PFSK-1 (cell line): ENCODE measurements around the gene WNK2.

Source experiments
- FOXP2 ChIP-seq: optimal IDR thresholded peaks from 2 replicates; pipeline ENCODE3; 2011; ENCODE audit warnings: borderline replicate concordance, control low read depth, inconsistent platforms; ENCODE audit not compliant: insufficient read depth; ENCODE audit errors: extremely low read length, extremely low read depth
- POLR2AphosphoS5 ChIP-seq: IDR thresholded peaks from 2 replicates; pipeline ENCODE4 v1.6.1; 2012; ENCODE audit warnings: low read depth, mild to moderate bottlenecking, control low read depth, low read length, moderate library complexity
- SIN3A ChIP-seq: IDR thresholded peaks from 2 replicates; pipeline ENCODE4 v1.6.1; 2012; ENCODE audit warnings: mild to moderate bottlenecking, low read length, moderate library complexity, borderline replicate concordance; ENCODE audit not compliant: insufficient read depth
- TAF1 ChIP-seq: IDR thresholded peaks from 2 replicates; pipeline ENCODE4 v1.6.1; 2012; ENCODE audit warnings: low read length, control low read depth, borderline replicate concordance; ENCODE audit not compliant: insufficient read depth
- TF ChIP-seq, protein P1 (sequence below), 2 experiments: IDR thresholded peaks; 2 replicates each; pipeline versions ENCODE4 v1.6.1 to v1.8.0; 2011 to 2012; ENCODE audit warnings: low read depth in 2 of 2, low read length in 2 of 2, control low read depth in 1 of 2, inconsistent platforms in 1 of 2, mild to moderate bottlenecking in 1 of 2, moderate library complexity in 1 of 2; ENCODE audit not compliant: insufficient read depth in 1 of 2

Gene WNK2

DNA sequence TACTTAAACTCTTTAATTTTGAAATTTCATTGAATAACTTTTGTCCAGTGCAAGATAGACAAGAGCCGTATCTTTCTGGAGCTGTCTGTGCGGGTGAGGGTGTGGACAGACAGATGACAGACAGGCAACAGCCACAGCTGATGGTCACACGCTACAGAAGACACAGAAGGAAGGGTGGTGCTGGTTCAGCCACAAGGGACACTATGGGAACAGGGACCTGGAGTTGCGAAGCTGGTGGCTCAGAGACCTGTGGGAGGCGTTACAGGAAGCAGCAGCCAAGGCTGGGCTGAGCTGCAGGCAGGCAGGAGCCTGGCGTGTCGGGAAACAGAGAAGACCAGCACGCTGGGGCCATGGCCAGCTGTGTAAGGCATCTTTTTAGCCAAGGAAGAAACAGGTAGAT lies 104.4 kb downstream of the WNK2 start:
- TF ChIP-seq SIN3A (no peak), TAF1 (no peak), POLR2AphosphoS5 (no peak), FOXP2 (no peak)
- TF ChIP-seq, protein P1, sequence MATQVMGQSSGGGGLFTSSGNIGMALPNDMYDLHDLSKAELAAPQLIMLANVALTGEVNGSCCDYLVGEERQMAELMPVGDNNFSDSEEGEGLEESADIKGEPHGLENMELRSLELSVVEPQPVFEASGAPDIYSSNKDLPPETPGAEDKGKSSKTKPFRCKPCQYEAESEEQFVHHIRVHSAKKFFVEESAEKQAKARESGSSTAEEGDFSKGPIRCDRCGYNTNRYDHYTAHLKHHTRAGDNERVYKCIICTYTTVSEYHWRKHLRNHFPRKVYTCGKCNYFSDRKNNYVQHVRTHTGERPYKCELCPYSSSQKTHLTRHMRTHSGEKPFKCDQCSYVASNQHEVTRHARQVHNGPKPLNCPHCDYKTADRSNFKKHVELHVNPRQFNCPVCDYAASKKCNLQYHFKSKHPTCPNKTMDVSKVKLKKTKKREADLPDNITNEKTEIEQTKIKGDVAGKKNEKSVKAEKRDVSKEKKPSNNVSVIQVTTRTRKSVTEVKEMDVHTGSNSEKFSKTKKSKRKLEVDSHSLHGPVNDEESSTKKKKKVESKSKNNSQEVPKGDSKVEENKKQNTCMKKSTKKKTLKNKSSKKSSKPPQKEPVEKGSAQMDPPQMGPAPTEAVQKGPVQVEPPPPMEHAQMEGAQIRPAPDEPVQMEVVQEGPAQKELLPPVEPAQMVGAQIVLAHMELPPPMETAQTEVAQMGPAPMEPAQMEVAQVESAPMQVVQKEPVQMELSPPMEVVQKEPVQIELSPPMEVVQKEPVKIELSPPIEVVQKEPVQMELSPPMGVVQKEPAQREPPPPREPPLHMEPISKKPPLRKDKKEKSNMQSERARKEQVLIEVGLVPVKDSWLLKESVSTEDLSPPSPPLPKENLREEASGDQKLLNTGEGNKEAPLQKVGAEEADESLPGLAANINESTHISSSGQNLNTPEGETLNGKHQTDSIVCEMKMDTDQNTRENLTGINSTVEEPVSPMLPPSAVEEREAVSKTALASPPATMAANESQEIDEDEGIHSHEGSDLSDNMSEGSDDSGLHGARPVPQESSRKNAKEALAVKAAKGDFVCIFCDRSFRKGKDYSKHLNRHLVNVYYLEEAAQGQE (IDR thresholded peaks at IDR 0.05; ENCODE audit: insufficient read depth in 1 of 2, low read depth in 2 of 2, low read length in 2 of 2): no peak

DNA sequence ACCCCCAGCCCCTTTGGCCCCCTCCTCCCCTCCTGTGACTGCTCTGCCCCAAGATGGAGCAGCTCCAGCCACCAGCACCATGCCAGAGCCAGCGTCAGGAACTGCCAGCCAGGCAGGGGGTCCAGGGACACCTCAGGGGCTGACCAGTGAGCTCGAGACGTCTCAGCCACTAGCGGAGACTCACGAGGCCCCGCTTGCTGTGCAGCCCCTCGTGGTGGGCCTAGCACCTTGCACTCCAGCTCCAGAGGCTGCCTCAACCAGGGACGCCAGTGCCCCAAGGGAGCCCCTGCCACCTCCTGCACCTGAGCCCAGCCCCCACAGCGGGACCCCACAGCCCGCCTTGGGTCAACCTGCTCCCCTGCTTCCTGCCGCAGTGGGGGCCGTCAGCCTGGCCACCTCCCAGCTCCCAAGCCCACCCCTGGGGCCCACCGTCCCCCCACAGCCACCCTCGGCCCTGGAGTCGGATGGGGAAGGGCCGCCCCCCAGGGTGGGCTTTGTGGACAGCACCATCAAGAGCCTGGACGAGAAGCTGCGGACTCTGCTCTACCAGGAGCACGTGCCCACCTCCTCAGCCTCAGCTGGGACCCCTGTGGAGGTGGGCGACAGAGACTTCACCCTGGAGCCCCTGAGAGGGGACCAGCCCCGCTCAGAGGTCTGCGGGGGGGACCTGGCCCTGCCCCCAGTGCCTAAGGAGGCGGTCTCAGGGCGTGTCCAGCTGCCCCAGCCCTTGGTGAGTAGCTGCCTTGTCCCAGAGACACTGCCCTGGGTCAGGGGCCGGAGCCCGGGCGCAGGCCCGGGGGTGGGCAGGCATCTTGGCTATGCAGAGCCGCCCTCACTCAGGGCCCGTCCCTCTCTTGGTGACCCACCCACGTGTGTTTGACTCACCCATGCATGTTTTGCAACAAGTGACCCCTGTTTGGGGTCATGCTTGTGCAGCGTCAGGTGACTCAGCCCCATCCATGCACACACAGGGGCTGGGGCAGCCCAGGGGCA lies 105.2 kb downstream of the WNK2 start:
- TF ChIP-seq FOXP2 (no peak), SIN3A (no peak), POLR2AphosphoS5 (no peak), TAF1 (no peak)
- TF ChIP-seq, protein P1 (IDR thresholded peaks at IDR 0.05; ENCODE audit: insufficient read depth in 1 of 2, low read depth in 2 of 2, low read length in 2 of 2): no peak

DNA sequence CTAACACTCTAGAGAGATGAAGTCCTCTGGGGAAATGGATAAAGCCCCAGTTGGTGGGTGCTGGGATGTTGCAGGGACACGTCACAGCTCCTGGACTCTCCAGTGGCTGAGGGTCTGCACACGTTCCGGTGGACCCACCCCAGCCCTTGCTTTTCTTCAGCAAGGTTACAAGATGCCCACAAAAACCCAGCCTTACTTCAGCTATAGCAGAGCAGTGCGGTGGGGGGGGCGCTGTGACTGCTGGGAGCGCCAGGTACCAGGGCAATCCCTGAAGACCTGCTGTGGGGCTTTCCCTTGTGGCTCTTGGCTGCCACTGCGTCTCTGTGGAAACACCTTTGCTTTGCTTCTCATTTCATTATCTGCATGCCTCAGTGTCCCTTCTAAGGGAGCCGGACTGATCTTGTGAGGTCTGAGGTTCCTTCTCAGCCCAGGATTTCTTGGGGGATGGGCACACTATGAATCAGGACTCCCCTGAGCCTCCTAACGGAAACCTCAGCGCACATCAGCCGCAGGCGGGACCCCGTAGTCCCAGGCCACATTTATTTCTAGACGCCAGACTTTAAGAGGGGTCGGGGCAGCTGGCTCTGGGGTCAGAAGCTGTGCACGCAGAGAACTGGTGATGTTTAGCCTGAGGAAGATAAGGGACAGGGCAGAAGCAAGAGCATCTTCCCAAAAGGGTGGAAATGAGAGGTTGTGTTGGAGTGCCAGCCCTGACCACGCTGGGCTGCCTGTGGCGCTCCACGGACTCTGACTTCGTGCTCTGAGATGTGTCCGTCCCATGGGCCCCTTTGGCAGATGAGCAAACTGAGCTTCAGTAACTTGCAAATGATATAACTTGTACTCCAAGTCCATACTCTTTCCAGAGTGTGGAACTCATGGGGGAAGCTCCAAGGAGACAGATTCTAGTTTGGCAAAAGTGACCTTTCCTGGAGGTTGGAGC lies 106.8 kb downstream of the WNK2 start:
- TF ChIP-seq FOXP2: no peak
- TF ChIP-seq POLR2AphosphoS5: no peak
- TF ChIP-seq, protein P1 (IDR thresholded peaks at IDR 0.05; ENCODE audit: insufficient read depth in 1 of 2, low read depth in 2 of 2, low read length in 2 of 2): no peak
- TF ChIP-seq TAF1: no peak
- no peak for TF ChIP-seq SIN3A

DNA sequence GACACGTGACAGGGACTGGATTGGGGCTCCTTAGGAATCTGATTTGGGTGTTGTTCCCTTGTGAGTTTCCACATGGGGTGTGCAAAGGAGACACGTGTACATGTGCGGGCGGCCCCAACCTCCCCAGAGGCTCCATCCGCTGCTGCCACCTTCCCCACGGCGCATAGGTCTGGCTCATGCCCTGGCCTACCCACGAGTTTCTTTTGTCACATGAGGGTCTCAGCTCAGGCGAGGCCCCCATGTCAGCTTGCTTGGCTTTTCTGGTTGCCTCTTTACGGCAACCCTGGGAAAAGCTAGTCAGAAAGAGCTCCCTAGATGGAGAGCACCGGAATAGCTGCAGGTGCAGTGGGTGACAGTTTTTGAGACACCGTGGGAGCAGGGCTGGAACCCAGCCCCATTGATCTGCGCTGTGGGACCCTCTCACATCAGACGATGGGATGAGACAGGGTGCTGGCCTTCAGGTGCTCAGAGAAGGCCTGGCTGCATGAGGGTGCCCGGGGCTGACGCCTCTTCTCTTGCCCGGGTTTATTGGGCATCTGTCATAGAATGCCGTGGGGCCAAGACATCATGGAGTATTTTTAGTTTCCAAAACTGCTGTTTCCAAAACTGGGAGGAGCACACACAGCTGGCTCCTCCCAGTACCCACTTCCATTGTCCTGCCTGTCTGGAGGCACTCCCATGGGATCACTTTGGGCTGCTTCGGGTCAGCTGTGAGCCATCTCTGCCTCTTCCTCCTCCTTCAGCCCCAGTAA lies 107.8 kb downstream of the WNK2 start:
- no peak for TF ChIP-seq SIN3A
- no peak for TF ChIP-seq POLR2AphosphoS5
- TF ChIP-seq TAF1: no peak
- TF ChIP-seq, protein P1 (IDR thresholded peaks at IDR 0.05; ENCODE audit: insufficient read depth in 1 of 2, low read depth in 2 of 2, low read length in 2 of 2): no peak
- TF ChIP-seq FOXP2: no peak
